Activated CD8-positive, alpha-beta T cell treated with anti-CD3 and anti-CD28 coated beads, Interleukin-2, amount 10 ng/mL, durations not matched to agents 7 days and 5 days (primary cell): Measurements from ENCODE around the gene ALDH1A3. TPM values are rescaled to one million over a fixed set of nuclear protein-coding genes. Genes with fewer than 3 reads are reported as not detected.

Experiments
- ATAC-seq: fragments of 150-1000 bp; cut with Tn5 transposase; one replicate; pipeline ENCODE4 v1.10.0; 2021; ENCODE audit warnings: moderate library complexity
- CTCF ChIA-PET: fragments of 350-600 bp; sonication (Branson Sonifier 250); formaldehyde crosslinking; loops from one replicate; lab custom pipeline; 2021; ENCODE audit warnings: antibody characterized with exemption; lab: Charles Lee
- POLR2A ChIA-PET: fragments of 350-600 bp; sonication (Branson Sonifier 250); formaldehyde crosslinking; loops from one replicate; lab custom pipeline; 2021; ENCODE audit warnings: antibody characterized with exemption; lab: Charles Lee
- DNase-seq: peaks from one replicate; pipeline ENCODE4 v3.0.0-alpha.2; 2020
- H3K27ac Mint-ChIP-seq: one replicate; pipeline ENCODE4 v1.8.0; 2021; ENCODE audit warnings: mild to moderate bottlenecking, mixed read lengths
- H3K27me3 Mint-ChIP-seq: one replicate; pipeline ENCODE4 v1.8.0; 2021; ENCODE audit warnings: low read depth, mixed read lengths
- H3K36me3 Mint-ChIP-seq: one replicate; pipeline ENCODE4 v1.8.0; 2021; ENCODE audit warnings: low read depth, mixed read lengths
- H3K4me1 Mint-ChIP-seq: one replicate; pipeline ENCODE4 v1.8.0; 2021; ENCODE audit warnings: low read depth, mixed read lengths
- H3K4me3 Mint-ChIP-seq: one replicate; pipeline ENCODE4 v1.8.0; 2021; ENCODE audit warnings: mild to moderate bottlenecking, mixed read lengths
- H3K9me3 Mint-ChIP-seq: one replicate; pipeline ENCODE4 v1.8.0; 2022; ENCODE audit warnings: mixed read lengths; ENCODE audit not compliant: insufficient read depth
- total RNA-seq, 2 experiments: library from RNA; stranded (reverse); gene quantifications; one replicate each; pipeline ENCODE4 v1.2.3, GENCODE V29; 2021

Gene ALDH1A3
- total RNA-seq, 2 experiments from 2014 or later, result not detected

- Mint-ChIP-seq H3K36me3 (no peaks in the 10 kb centered on the region), H3K27ac (no peak overlapping the region), H3K27me3 (peaks cover 42% of the 10 kb centered on the region), H3K4me3 (no peak overlapping the region), H3K4me1 (peaks cover 2% of the 10 kb centered on the region), H3K9me3 (no peaks in the 10 kb centered on the region)
- ChIA-PET POLR2A (no interaction called here), CTCF (interaction anchor here (3.1 kb wide), 1 partner anchor 117 kb away, joined by 13 read pairs; no protein-coding TSS in a partner anchor)
- DNase-seq (no peak), ATAC-seq (no peak)
Measured at GRCh38 chr15:100890051-100890720, 10.6 kb downstream of the ALDH1A3 start.

GRCh38 chr15:100890850-100891249 lies 11.2 kb downstream of the ALDH1A3 start:
- peaks cover 2% of the 10 kb centered on the region for H3K4me1 Mint-ChIP-seq
- ATAC-seq (no peak), DNase-seq (no peak)
- no peak overlapping the region for H3K27ac Mint-ChIP-seq
- no peaks in the 10 kb centered on the region for H3K9me3 Mint-ChIP-seq
- CTCF ChIA-PET, result no interaction called here
- no peaks in the 10 kb centered on the region for H3K36me3 Mint-ChIP-seq
- H3K4me3 Mint-ChIP-seq, result no peak overlapping the region
- POLR2A ChIA-PET, result no interaction called here
- peaks cover 39% of the 10 kb centered on the region for H3K27me3 Mint-ChIP-seq

GRCh38 chr15:100891307-100892012 lies 11.8 kb downstream of the ALDH1A3 start:
- CTCF ChIA-PET, result interaction anchor here (1.1 kb wide), 1 partner anchor 10 kb away, joined by 4 read pairs; no protein-coding TSS in a partner anchor

GRCh38 chr15:100892013-100892355 lies 12.4 kb downstream of the ALDH1A3 start:
- DNase-seq (no peak), ATAC-seq (no peak)
- ChIA-PET POLR2A (no interaction called here), CTCF (interaction anchor here (1.1 kb wide), 1 partner anchor 10 kb away, joined by 4 read pairs; no protein-coding TSS in a partner anchor)
- Mint-ChIP-seq H3K4me1 (peaks cover 2% of the 10 kb centered on the region), H3K9me3 (no peaks in the 10 kb centered on the region), H3K4me3 (no peak overlapping the region), H3K27me3 (peaks cover 37% of the 10 kb centered on the region), H3K36me3 (no peaks in the 10 kb centered on the region), H3K27ac (no peak overlapping the region)

More at GRCh38 chr15:100891307-100892012, 11.8 kb downstream of the ALDH1A3 start:
- Mint-ChIP-seq H3K4me1 (peaks cover 2% of the 10 kb centered on the region), H3K9me3 (no peaks in the 10 kb centered on the region), H3K27ac (no peak overlapping the region), H3K4me3 (no peak overlapping the region), H3K36me3 (no peaks in the 10 kb centered on the region), H3K27me3 (peaks cover 37% of the 10 kb centered on the region)
- ATAC-seq (no peak), DNase-seq (no peak)
- POLR2A ChIA-PET, result no interaction called here

GRCh38 chr15:100893261-100893963 lies 13.8 kb downstream of the ALDH1A3 start:
- Mint-ChIP-seq H3K4me3 (no peak overlapping the region), H3K9me3 (no peaks in the 10 kb centered on the region), H3K27ac (no peak overlapping the region), H3K4me1 (peaks cover 2% of the 10 kb centered on the region), H3K27me3 (peaks cover 37% of the 10 kb centered on the region), H3K36me3 (no peaks in the 10 kb centered on the region)
- POLR2A ChIA-PET, result no interaction called here
- CTCF ChIA-PET, result no interaction called here
- DNase-seq, result no peak
- ATAC-seq, result no peak

- DNase-seq (no peak), ATAC-seq (no peak)
- Mint-ChIP-seq H3K4me1 (peaks cover 2% of the 10 kb centered on the region), H3K4me3 (no peak overlapping the region), H3K27ac (no peak overlapping the region), H3K27me3 (peaks cover 35% of the 10 kb centered on the region), H3K9me3 (no peaks in the 10 kb centered on the region), H3K36me3 (no peaks in the 10 kb centered on the region)
- ChIA-PET POLR2A (no interaction called here), CTCF (no interaction called here)
Measured at GRCh38 chr15:100893964-100894295, 14.3 kb downstream of the ALDH1A3 start.

GRCh38 chr15:100895721-100896120 lies 16.1 kb downstream of the ALDH1A3 start:
- H3K36me3 Mint-ChIP-seq, result no peaks in the 10 kb centered on the region
- DNase-seq (no peak), ATAC-seq (no peak)
- H3K27me3 Mint-ChIP-seq, result peaks cover 18% of the 10 kb centered on the region
- H3K27ac Mint-ChIP-seq, result no peak overlapping the region
- H3K4me3 Mint-ChIP-seq, result no peak overlapping the region
- ChIA-PET POLR2A (interaction anchor here (1.2 kb wide), 1 partner anchor 19 kb away, joined by 4 read pairs; no protein-coding TSS in a partner anchor), CTCF (no interaction called here)
- no peaks in the 10 kb centered on the region for H3K4me1 Mint-ChIP-seq
- H3K9me3 Mint-ChIP-seq, result no peaks in the 10 kb centered on the region

- Mint-ChIP-seq H3K27ac (no peak overlapping the region), H3K4me3 (no peak overlapping the region), H3K9me3 (no peaks in the 10 kb centered on the region), H3K4me1 (no peaks in the 10 kb centered on the region), H3K36me3 (no peaks in the 10 kb centered on the region), H3K27me3 (peaks cover 13% of the 10 kb centered on the region)
- CTCF ChIA-PET, result interaction anchor here (1.0 kb wide), 1 partner anchor 23 kb away, joined by 3 read pairs; no protein-coding TSS in a partner anchor
- no peak for DNase-seq
- POLR2A ChIA-PET, result no interaction called here
- ATAC-seq, result no peak
Measured at GRCh38 chr15:100897221-100898151, 17.9 kb downstream of the ALDH1A3 start.

- no peaks in the 10 kb centered on the region for H3K36me3 Mint-ChIP-seq
- H3K4me3 Mint-ChIP-seq, result no peak overlapping the region
- DNase-seq (no peak), ATAC-seq (no peak)
- H3K4me1 Mint-ChIP-seq, result no peaks in the 10 kb centered on the region
- CTCF ChIA-PET, result no interaction called here
- POLR2A ChIA-PET, result no interaction called here
- no peak overlapping the region for H3K27ac Mint-ChIP-seq
- H3K27me3 Mint-ChIP-seq, result peaks cover 10% of the 10 kb centered on the region
- no peaks in the 10 kb centered on the region for H3K9me3 Mint-ChIP-seq
Measured at GRCh38 chr15:100898152-100898490, 18.5 kb downstream of the ALDH1A3 start.

GRCh38 chr15:100898661-100899462 lies 19.2 kb downstream of the ALDH1A3 start:
- ChIA-PET CTCF (no interaction called here), POLR2A (no interaction called here)
- Mint-ChIP-seq H3K36me3 (no peaks in the 10 kb centered on the region), H3K27me3 (peaks cover 8% of the 10 kb centered on the region), H3K9me3 (no peaks in the 10 kb centered on the region), H3K4me1 (no peaks in the 10 kb centered on the region), H3K27ac (no peak overlapping the region), H3K4me3 (no peak overlapping the region)
- DNase-seq (no peak), ATAC-seq (no peak)

- ChIA-PET CTCF (no interaction called here), POLR2A (interaction anchor here (0.7 kb wide), 1 partner anchor 134 kb away, joined by 4 read pairs; no protein-coding TSS in a partner anchor)
- DNase-seq (no peak), ATAC-seq (no peak)
- H3K36me3 Mint-ChIP-seq, result no peaks in the 10 kb centered on the region
- H3K27me3 Mint-ChIP-seq, result peaks cover 8% of the 10 kb centered on the region
- no peak overlapping the region for H3K4me3 Mint-ChIP-seq
- no peaks in the 10 kb centered on the region for H3K4me1 Mint-ChIP-seq
- no peak overlapping the region for H3K27ac Mint-ChIP-seq
- no peaks in the 10 kb centered on the region for H3K9me3 Mint-ChIP-seq
Measured at GRCh38 chr15:100899601-100900000, 20.0 kb downstream of the ALDH1A3 start.
